GM12864 (cell line): ENCODE results near the gene NELL1.

Experiments used
- DNase-seq: peaks from one replicate; pipeline ENCODE4 v3.0.0-alpha.2; 2011; ENCODE audit warnings: low read depth
- H3K4me3 ChIP-seq: 2 replicates; pipeline ENCODE4 v1.5.1; 2011; ENCODE audit warnings: mild to moderate bottlenecking, low read depth, low read length, control low read depth
- TF ChIP-seq, protein P1 (sequence below): IDR thresholded peaks from 2 replicates; pipeline ENCODE4 v1.5.1; 2011; ENCODE audit warnings: low read depth, mild to moderate bottlenecking, moderate library complexity, low read length, control low read depth, inconsistent platforms; ENCODE audit errors: missing control alignments

NELL1 gene

DNA sequence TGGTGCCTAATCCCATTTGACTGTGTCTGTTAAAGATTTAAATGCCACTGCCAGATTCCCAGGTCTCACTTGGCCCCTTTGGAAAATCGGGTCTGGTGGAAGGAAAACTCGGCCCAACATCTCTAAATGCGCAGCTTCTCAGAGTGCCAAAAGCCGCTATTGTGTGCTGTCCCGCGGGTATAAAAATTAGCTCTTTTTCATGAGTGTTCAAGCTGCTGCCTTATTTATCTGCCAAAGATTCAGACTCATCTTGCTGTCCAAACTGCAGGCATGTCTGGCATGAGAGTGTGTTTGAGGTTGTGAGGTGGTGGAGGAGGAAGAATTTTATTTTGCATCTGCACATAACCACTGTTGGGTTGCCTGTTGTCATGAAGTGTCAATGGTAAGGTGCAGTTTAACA lies 91.4 kb downstream of the NELL1 start:
- TF ChIP-seq, protein P1, sequence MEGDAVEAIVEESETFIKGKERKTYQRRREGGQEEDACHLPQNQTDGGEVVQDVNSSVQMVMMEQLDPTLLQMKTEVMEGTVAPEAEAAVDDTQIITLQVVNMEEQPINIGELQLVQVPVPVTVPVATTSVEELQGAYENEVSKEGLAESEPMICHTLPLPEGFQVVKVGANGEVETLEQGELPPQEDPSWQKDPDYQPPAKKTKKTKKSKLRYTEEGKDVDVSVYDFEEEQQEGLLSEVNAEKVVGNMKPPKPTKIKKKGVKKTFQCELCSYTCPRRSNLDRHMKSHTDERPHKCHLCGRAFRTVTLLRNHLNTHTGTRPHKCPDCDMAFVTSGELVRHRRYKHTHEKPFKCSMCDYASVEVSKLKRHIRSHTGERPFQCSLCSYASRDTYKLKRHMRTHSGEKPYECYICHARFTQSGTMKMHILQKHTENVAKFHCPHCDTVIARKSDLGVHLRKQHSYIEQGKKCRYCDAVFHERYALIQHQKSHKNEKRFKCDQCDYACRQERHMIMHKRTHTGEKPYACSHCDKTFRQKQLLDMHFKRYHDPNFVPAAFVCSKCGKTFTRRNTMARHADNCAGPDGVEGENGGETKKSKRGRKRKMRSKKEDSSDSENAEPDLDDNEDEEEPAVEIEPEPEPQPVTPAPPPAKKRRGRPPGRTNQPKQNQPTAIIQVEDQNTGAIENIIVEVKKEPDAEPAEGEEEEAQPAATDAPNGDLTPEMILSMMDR, result no peak
- no peak for DNase-seq

DNA sequence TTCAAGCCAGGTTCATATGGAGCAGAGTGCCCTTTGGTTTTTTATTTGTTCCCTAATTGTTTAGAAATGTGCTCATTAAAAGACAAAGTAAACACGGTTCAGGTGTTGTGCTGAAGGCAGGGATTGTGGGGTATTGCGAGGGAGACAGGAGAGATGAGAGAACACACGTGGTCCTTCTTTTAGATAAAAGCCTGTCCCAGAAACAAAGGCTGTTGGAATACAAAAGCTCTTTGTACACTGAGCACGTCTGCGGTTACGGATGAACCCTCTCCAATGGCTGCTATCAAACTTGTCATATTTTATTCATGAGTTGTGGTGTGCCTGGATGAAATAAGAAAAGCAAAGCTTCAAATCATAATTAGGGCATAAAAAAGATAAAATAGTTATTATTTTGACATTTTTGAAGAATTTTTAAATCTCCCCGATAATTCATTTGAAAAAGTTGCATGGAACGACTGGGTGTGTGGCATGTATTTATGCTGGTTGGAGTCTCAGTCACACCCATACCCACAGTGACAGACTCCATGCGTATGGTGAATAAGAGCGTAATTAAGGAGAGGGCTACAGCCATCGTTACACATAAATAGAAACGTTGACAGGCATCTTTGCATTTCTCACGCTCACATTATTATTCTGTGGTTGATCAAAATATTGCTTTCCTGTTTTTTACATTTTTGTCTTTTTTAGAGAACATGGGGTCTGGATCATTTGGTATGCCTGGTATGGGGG lies 92.9 kb downstream of the NELL1 start:
- DNase-seq, result no peak

More for the DNA sequence above, 91.4 kb downstream of the NELL1 start:
- H3K4me3 ChIP-seq, result no peak overlapping the region

DNA sequence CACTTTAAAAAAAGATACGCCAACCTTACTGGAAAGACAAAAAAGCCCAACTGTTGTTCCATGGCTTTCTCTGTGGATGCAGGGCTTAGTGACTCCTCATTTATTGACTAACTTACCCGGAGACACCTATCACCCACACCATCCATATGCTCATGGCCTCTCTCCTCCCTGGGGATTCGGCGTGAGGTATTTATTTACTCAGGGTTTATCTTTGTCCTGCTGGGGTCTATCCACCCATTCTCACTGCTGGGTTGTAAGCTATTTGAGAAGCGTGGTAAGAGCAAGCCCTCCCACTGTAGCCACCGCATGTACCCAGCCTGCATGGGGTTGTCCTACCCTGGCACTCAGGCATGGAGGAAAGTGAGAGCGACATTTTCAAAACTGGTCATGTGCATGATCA lies 93.6 kb downstream of the NELL1 start:
- no peak for DNase-seq
- TF ChIP-seq, protein P1, result no peak

More for the DNA sequence above, 92.9 kb downstream of the NELL1 start:
- H3K4me3 ChIP-seq, result no peak overlapping the region
- TF ChIP-seq, protein P1, result no peak

DNA sequence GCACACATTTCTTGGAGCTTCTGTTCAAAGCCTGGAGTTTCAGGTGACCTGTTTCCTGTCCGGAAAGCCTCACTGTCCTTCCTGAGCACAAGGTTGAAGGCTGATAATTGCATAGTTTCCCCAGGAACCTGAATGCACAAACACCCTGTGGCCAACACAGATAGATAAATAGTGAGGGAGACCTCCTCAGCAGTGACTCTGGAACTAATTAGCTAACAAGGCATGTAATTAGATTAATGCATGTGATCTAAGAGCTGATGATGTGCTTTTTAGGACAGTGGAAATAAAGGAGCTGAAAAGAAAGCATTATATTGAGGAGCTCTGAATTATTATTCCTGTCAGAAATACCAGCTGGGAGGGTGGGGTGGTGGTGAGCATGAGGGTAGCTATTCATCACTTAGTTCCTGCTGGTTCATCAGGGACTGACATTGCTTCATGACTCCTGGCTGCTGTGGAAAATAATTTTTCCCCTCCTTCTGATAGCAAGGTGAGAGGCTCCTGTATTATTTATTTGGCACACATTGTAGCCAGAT lies 101.1 kb downstream of the NELL1 start:
- H3K4me3 ChIP-seq, result no peak overlapping the region
- no peak for DNase-seq
- TF ChIP-seq, protein P1, result no peak

More for the DNA sequence above, 93.6 kb downstream of the NELL1 start:
- no peak overlapping the region for H3K4me3 ChIP-seq

DNA sequence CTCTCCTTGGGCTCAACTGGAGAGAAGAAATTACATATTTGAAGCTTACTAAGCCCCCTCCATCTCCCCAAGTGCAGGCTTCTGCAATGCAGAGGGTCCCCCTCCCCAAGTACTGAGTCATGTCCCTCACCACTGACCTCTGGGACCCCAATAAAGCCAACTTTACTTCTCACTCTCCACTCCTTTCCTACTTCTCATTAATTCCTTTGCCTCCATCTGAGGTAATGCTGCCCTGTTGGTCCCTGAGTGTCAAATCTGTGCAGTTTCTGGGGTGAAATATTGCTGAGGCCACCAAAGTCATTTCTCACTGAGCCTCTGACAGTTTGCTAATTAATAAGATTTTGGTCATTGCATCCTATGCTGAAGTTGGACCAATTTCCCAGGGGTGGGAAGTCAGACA lies 101.6 kb downstream of the NELL1 start:
- DNase-seq, result no peak
- H3K4me3 ChIP-seq, result no peak overlapping the region
- TF ChIP-seq, protein P1, result no peak

DNA sequence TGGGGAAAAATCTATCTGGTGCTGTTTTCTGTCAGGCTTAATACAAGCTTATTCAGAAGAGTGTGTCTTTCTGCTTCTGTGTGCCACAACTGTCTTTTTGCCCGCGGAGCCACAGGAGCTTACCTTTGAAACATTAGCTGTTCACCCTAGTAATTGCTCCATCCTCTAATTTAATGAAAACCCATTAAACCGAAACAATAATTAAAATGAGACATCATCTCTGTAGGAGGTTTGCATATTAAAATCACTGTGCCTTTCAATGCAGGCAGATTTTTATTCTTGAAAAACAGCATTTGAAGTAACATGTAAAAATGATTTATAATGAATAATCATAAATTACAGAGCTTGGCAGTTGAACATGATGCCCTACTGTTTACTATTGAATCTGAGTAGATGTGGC lies 102.3 kb downstream of the NELL1 start:
- DNase-seq, result no peak
- H3K4me3 ChIP-seq, result no peak overlapping the region
- TF ChIP-seq, protein P1, result no peak

DNA sequence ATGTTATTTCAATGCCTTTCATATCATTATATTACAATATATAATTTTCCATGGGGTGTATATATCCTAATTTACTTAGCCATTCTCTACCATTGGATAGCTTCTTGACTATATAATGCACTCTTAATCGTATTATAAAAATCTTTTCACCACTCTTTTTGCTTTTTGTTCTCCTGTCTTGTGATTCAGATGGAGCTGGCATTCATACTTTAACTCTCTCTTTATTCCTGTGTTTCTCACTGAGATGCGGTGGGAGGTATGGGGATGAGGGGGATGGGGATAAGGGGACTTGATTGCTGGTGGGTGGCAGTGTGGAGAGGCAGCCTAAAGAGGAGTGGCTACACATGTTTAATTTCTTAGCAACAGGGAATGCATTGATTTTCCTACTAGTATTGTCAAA lies 105.9 kb downstream of the NELL1 start:
- TF ChIP-seq, protein P1, result no peak
- no peak for DNase-seq
- no peak overlapping the region for H3K4me3 ChIP-seq
